HAP-1 (cell line): ENCODE measurements around the gene RBM47.
A peak's percentile ranks its signal among the peaks of the same experiment; 100 is the strongest.
"Not testable (repeated sequence)": the region's sequence is repeated elsewhere in the genome, so short reads cannot be mapped to it uniquely, and the experiment has no call there.

Source experiments
- DNase-seq, 2 experiments: peaks; one replicate each; pipeline ENCODE4 v3.0.0-alpha.2; 2016 to 2020; ENCODE audit warnings: low spot score in 2 of 2
- H3K27me3 ChIP-seq: fragments of 250-450 bp; sonication (Bioruptor Pico); 2 replicates; pipeline ENCODE4 v1.5.1; 2020; ENCODE audit warnings: low read depth, mild to moderate bottlenecking, moderate library complexity
- H3K36me3 ChIP-seq: fragments of 250-450 bp; sonication (Bioruptor Pico); replicated peaks from 2 replicates; pipeline ENCODE4 v1.5.1; 2020; ENCODE audit warnings: mild to moderate bottlenecking
- H3K4me1 ChIP-seq: fragments of 250-450 bp; sonication (Bioruptor Pico); 2 replicates; pipeline ENCODE4 v1.5.1; 2020; ENCODE audit warnings: mild to moderate bottlenecking
- H3K4me3 ChIP-seq: fragments of 250-450 bp; sonication (Bioruptor Pico); 2 replicates; pipeline ENCODE4 v1.5.1; 2020; ENCODE audit warnings: mild to moderate bottlenecking, moderate library complexity
- H3K9me3 ChIP-seq: fragments of 250-450 bp; sonication (Bioruptor Pico); 2 replicates; pipeline ENCODE4 v1.5.1; 2020; ENCODE audit warnings: mild to moderate bottlenecking, moderate library complexity
- in situ Hi-C: fragments of 300-500 bp; cut with MboI; formaldehyde crosslinking; loops from 3 replicates; pipeline ENCODE4 v1.14.3; 2020; ENCODE audit warnings: low sequenced_read_pairs, inconsistent platforms, mixed read lengths

RBM47 gene

GRCh38 chr4:40645586-40645985 lies 15.9 kb upstream of the RBM47 start:
- no peak for DNase-seq
- in situ Hi-C loops, result no loop called here

GRCh38 chr4:40632080-40632479 lies 2.4 kb upstream of the RBM47 start:
- Histone ChIP-seq H3K4me1 (peaks cover 23% of the 10 kb centered on the region), H3K36me3 (no peaks in the 10 kb centered on the region), H3K4me3 (no peak overlapping the region), H3K9me3 (no peaks in the 10 kb centered on the region), H3K27me3 (no peaks in the 10 kb centered on the region; the same call in 1 of the 2 replicates)
- in situ Hi-C loops, result no loop called here
- no peak for DNase-seq

More at GRCh38 chr4:40645586-40645985, 15.9 kb upstream of the RBM47 start:
- no peaks in the 10 kb centered on the region for H3K36me3 ChIP-seq
- peaks cover 10% of the 10 kb centered on the region for H3K4me1 ChIP-seq
- no peaks in the 10 kb centered on the region for H3K27me3 ChIP-seq
- no peak overlapping the region for H3K4me3 ChIP-seq
- H3K9me3 ChIP-seq, result no peaks in the 10 kb centered on the region

GRCh38 chr4:40630335-40631021 lies 814 bp upstream of the RBM47 start:
- no peaks in the 10 kb centered on the region for H3K36me3 ChIP-seq
- DNase-seq, result peak in 1 of 2 experiments; percentile 21
- peaks cover 33% of the 10 kb centered on the region for H3K4me1 ChIP-seq
- in situ Hi-C loops, result no loop called here
- no peaks in the 10 kb centered on the region for H3K9me3 ChIP-seq
- no peaks in the 10 kb centered on the region; the same call in 1 of the 2 replicates for H3K27me3 ChIP-seq
- no peak overlapping the region for H3K4me3 ChIP-seq

GRCh38 chr4:40628888-40629287 lies 776 bp downstream of the RBM47 start:
- peaks cover 34% of the 10 kb centered on the region for H3K4me1 ChIP-seq
- in situ Hi-C loops, result no loop called here
- H3K9me3 ChIP-seq, result no peaks in the 10 kb centered on the region
- no peaks in the 10 kb centered on the region; the same call in 1 of the 2 replicates for H3K27me3 ChIP-seq
- no peak for DNase-seq
- H3K4me3 ChIP-seq, result peak overlapping the region; percentile 36
- no peaks in the 10 kb centered on the region for H3K36me3 ChIP-seq

GRCh38 chr4:40628407-40628806 lies 1.3 kb downstream of the RBM47 start:
- H3K36me3 ChIP-seq, in situ Hi-C loops, DNase-seq, H3K9me3 ChIP-seq, H3K27me3 ChIP-seq, H3K4me3 ChIP-seq: not testable (repeated sequence)
- peaks cover 34% of the 10 kb centered on the region for H3K4me1 ChIP-seq

- H3K4me3 ChIP-seq, result no peak overlapping the region
- in situ Hi-C loops, result no loop called here
Measured at GRCh38 chr4:40627540-40627939, 2.1 kb downstream of the RBM47 start.

GRCh38 chr4:40626183-40626990 lies 3.3 kb downstream of the RBM47 start:
- Histone ChIP-seq H3K4me3 (no peak overlapping the region), H3K36me3 (no peaks in the 10 kb centered on the region), H3K27me3 (no peaks in the 10 kb centered on the region; the same call in 1 of the 2 replicates), H3K4me1 (peaks cover 35% of the 10 kb centered on the region), H3K9me3 (no peaks in the 10 kb centered on the region)
- in situ Hi-C loops, result no loop called here
- DNase-seq, result peak in 1 of 2 experiments; percentile 55

More at GRCh38 chr4:40627540-40627939, 2.1 kb downstream of the RBM47 start:
- DNase-seq, result no peak
- Histone ChIP-seq H3K9me3 (no peaks in the 10 kb centered on the region), H3K36me3 (no peaks in the 10 kb centered on the region), H3K27me3 (no peaks in the 10 kb centered on the region; the same call in 1 of the 2 replicates), H3K4me1 (peaks cover 28% of the 10 kb centered on the region)

GRCh38 chr4:40623707-40624106 lies 6.0 kb downstream of the RBM47 start:
- no peaks in the 10 kb centered on the region for H3K27me3 ChIP-seq
- no peak for DNase-seq

GRCh38 chr4:40622913-40623312 lies 6.8 kb downstream of the RBM47 start:
- Histone ChIP-seq H3K4me3 (no peak overlapping the region), H3K9me3 (no peaks in the 10 kb centered on the region), H3K36me3 (no peaks in the 10 kb centered on the region), H3K4me1 (peaks cover 21% of the 10 kb centered on the region), H3K27me3 (no peaks in the 10 kb centered on the region)
- in situ Hi-C loops, result no loop called here
- DNase-seq, result no peak

More at GRCh38 chr4:40623707-40624106, 6.0 kb downstream of the RBM47 start:
- Histone ChIP-seq H3K4me1 (peaks cover 21% of the 10 kb centered on the region), H3K36me3 (no peaks in the 10 kb centered on the region), H3K4me3 (no peak overlapping the region), H3K9me3 (no peaks in the 10 kb centered on the region)
- in situ Hi-C loops, result no loop called here

- peaks cover 21% of the 10 kb centered on the region for H3K4me1 ChIP-seq
- no peak overlapping the region for H3K4me3 ChIP-seq
- H3K27me3 ChIP-seq, result no peaks in the 10 kb centered on the region
- DNase-seq, result peak in 1 of 2 experiments; percentile 43
- H3K9me3 ChIP-seq, result no peaks in the 10 kb centered on the region
- H3K36me3 ChIP-seq, result no peaks in the 10 kb centered on the region
- in situ Hi-C loops, result no loop called here
Measured at GRCh38 chr4:40621592-40622512, 7.8 kb downstream of the RBM47 start.

- no peaks in the 10 kb centered on the region for H3K9me3 ChIP-seq
- H3K4me3 ChIP-seq, result no peak overlapping the region
- in situ Hi-C loops, result no loop called here
- DNase-seq, result no peak
- peaks cover 18% of the 10 kb centered on the region for H3K4me1 ChIP-seq
- no peaks in the 10 kb centered on the region for H3K36me3 ChIP-seq
- H3K27me3 ChIP-seq, result no peaks in the 10 kb centered on the region
Measured at GRCh38 chr4:40621229-40621591, 8.5 kb downstream of the RBM47 start.

GRCh38 chr4:40619600-40619999 lies 10.1 kb downstream of the RBM47 start:
- in situ Hi-C loops, result no loop called here
- no peak for DNase-seq
- H3K27me3 ChIP-seq, result no peaks in the 10 kb centered on the region
- no peak overlapping the region for H3K4me3 ChIP-seq
- H3K4me1 ChIP-seq, result peaks cover 10% of the 10 kb centered on the region
- no peaks in the 10 kb centered on the region for H3K9me3 ChIP-seq
- no peaks in the 10 kb centered on the region for H3K36me3 ChIP-seq

- in situ Hi-C loops, result no loop called here
- no peaks in the 10 kb centered on the region for H3K9me3 ChIP-seq
- peaks cover 10% of the 10 kb centered on the region for H3K4me1 ChIP-seq
- no peaks in the 10 kb centered on the region for H3K27me3 ChIP-seq
- H3K36me3 ChIP-seq, result no peaks in the 10 kb centered on the region
- H3K4me3 ChIP-seq, result no peak overlapping the region
- no peak for DNase-seq
Measured at GRCh38 chr4:40617872-40618271, 11.8 kb downstream of the RBM47 start.
